ENCODE results near the gene CTSL. TPM values are rescaled to one million over a fixed set of nuclear protein-coding genes. Genes with fewer than 3 reads are reported as not detected.

CTSL gene
- total and polyA plus RNA-seq, 2 of the 13 experiments (the other 11 are each of a cell fraction or from before 2014, with no cell fraction given): 78.1 to 113 TPM

GRCh38 chr9:87704342-87704741 lies 21.6 kb upstream of the CTSL start:
- ChIA-PET CTCF (ENCODE audit: low intra/inter-chr PET ratio, low total read pairs) (no interaction called here), POLR2A (no interaction called here)
- no TSS peak for BruUV-seq (replicated peaks)
- ATAC-seq (no peak), DNase-seq (ENCODE audit: low spot score) (no peak), FAIRE-seq (no peak)
- Histone ChIP-seq H3K27me3 (ENCODE audit: control insufficient read depth in 1 of 2, insufficient read depth in 2 of 2, low read length in 2 of 2) (no peaks in the 10 kb centered on the region), H3K79me2 (ENCODE audit: insufficient read depth, low read length) (no peaks in the 10 kb centered on the region), H3K36me3 (replicated peaks in 1 of 2; ENCODE audit: control insufficient read depth in 1 of 2, insufficient read depth in 2 of 2, low read length in 2 of 2) (peaks cover 6 to 45% of the 10 kb centered on the region in 2 experiments; a peak in 4 of 5 replicates), H4K20me1 (ENCODE audit: insufficient read depth, low read length) (no peaks in the 10 kb centered on the region), H3K4me2 (ENCODE audit: low read depth, low read length) (no peak overlapping the region), H3K9me3 (ENCODE audit: low read length) (no peaks in the 10 kb centered on the region), H2AFZ (ENCODE audit: low read length) (no peak overlapping the region), H3K4me3 (replicated peaks in 1 of 3; ENCODE audit: insufficient read depth in 1 of 3, low read depth in 2 of 3, low read length in 3 of 3) (no peak overlapping the region), H3K9ac (ENCODE audit: insufficient read depth, low read depth, low read length) (no peak overlapping the region), H3K4me1 (ENCODE audit: insufficient read depth, low read length) (0 out of 2 replicates have a peak, but pooled peaks cover 12% of the 10 kb centered on the region), H3K27ac (ENCODE audit: extremely low read length, insufficient read depth, low read length) (no peak overlapping the region)
- intact Hi-C loops (cut with micrococcal nuclease; ENCODE audit: unreplicated experiment) (no loop called here), in situ Hi-C loops (cut with HindIII; ENCODE audit: extremely low pct_ligation_motif_present, low pct_unique_long_range_greater_than_20kb) (no loop called here)
- 92% methylated on average over 6 of the region's 6 CpGs for WGBS (ENCODE audit: low lambda C conversion rate)
- TF ChIP-seq ZBTB1 (CRISPR knock-in tag; IDR thresholded peaks at IDR 0.05; ENCODE audit: borderline replicate concordance) (no peak), KLF13 (CRISPR knock-in tag; IDR thresholded peaks at IDR 0.05) (no peak), ZBTB8A (CRISPR knock-in tag; IDR thresholded peaks at IDR 0.05; ENCODE audit: borderline replicate concordance, low read depth) (no peak), RXRB (CRISPR knock-in tag; IDR thresholded peaks at IDR 0.05; ENCODE audit: borderline replicate concordance) (no peak), ZNF547 (CRISPR knock-in tag; IDR thresholded peaks at IDR 0.05) (no peak), PAWR (CRISPR knock-in tag; IDR thresholded peaks at IDR 0.05; ENCODE audit: borderline replicate concordance) (no peak), KAT2B (IDR thresholded peaks at IDR 0.05; ENCODE audit: borderline replicate concordance, low read depth, low read length) (no peak), ZFP82 (CRISPR knock-in tag; IDR thresholded peaks at IDR 0.05; ENCODE audit: borderline replicate concordance) (no peak), SIN3B (IDR thresholded peaks at IDR 0.05; ENCODE audit: low read length) (no peak), HOXA9 (CRISPR knock-in tag; IDR thresholded peaks at IDR 0.05; ENCODE audit: borderline replicate concordance) (no peak), ZNF235 (CRISPR knock-in tag; IDR thresholded peaks at IDR 0.05; ENCODE audit: borderline replicate concordance) (no peak), ZMYM4 (CRISPR knock-in tag; IDR thresholded peaks at IDR 0.05) (no peak), BHLHE40 (IDR thresholded peaks at IDR 0.05; ENCODE audit: low read length) (no peak), MIER2 (CRISPR knock-in tag; IDR thresholded peaks at IDR 0.05) (no peak), GATAD2A (CRISPR knock-in tag; IDR thresholded peaks at IDR 0.05) (no peak)
